ENCODE results near the gene RAD18. TPM values are rescaled to one million over a fixed set of nuclear protein-coding genes. Genes with fewer than 3 reads are reported as not detected.

RAD18 gene
- total RNA-seq, 4 donors from 2014 or later = 3.5 to 11.7 (median 10.7) TPM

DNA sequence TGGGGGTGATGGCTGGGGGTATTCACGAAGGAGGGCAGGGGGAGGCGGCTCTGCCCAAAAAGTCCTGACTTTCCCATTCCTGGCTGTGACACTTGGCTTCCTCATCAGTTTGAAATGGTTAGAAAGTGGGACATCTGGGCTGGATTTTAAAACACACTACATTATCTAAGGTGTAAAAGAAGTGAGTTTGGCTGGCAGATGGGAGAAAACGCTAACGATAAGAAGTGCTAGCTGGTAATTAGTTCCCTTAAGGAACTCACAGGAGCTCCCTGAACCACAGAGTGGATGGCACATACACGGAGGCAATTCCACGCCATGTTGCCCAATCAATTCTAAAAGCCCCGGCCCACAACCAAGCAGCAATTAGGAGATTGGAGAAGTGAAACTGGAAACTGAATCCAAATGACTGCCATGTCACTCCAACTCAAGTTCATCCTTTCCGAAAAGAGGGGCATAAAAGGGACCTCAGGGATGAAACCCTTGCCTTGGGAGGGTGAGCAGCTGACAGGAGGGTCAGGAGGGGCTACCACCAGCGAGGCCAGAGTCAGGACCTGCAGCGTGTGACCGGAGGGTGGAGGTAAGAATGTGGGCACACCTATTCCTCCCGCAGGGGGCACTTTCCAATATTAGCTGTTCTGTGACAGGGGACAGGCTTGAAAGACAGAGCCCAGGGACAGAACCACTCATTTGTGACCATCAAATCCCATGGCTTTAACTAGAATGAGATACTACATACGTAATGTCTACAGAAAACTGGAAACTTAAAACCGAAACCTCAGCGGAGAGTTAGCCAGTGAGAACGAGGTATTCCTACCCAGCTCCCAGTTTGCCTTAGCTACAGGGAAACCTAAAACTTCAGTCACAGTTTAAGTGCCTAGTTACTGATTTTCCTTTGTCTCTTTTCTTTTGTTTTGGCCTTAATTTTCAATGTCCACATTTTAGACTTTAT lies 98.6 kb downstream of the RAD18 start:
- no peaks in the 10 kb centered on the region for H3K27me3 ChIP-seq
- peaks cover 0 to 4% (median 0%) of the 10 kb centered on the region in 4 donors for H3K9me3 ChIP-seq
- DNase-seq (ENCODE audit: low spot score in 2 of 2) = no peak
- TF ChIP-seq EP300 (IDR thresholded peaks at IDR 0.05) = no peak
- TF ChIP-seq, protein P1, sequence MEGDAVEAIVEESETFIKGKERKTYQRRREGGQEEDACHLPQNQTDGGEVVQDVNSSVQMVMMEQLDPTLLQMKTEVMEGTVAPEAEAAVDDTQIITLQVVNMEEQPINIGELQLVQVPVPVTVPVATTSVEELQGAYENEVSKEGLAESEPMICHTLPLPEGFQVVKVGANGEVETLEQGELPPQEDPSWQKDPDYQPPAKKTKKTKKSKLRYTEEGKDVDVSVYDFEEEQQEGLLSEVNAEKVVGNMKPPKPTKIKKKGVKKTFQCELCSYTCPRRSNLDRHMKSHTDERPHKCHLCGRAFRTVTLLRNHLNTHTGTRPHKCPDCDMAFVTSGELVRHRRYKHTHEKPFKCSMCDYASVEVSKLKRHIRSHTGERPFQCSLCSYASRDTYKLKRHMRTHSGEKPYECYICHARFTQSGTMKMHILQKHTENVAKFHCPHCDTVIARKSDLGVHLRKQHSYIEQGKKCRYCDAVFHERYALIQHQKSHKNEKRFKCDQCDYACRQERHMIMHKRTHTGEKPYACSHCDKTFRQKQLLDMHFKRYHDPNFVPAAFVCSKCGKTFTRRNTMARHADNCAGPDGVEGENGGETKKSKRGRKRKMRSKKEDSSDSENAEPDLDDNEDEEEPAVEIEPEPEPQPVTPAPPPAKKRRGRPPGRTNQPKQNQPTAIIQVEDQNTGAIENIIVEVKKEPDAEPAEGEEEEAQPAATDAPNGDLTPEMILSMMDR (IDR thresholded peaks at IDR 0.05) = no peak
- no peak for TF ChIP-seq POLR2A (IDR thresholded peaks at IDR 0.05)
- H3K27ac ChIP-seq = no peak overlapping the region
- no peak overlapping the region for H3K4me3 ChIP-seq
- H3K4me1 ChIP-seq = no peaks in the 10 kb centered on the region
- 78 to 83% methylated on average over 16 of the region's 16 CpGs for WGBS, 2 donors
- no peaks in the 10 kb centered on the region for H3K36me3 ChIP-seq

- Histone ChIP-seq H3K4me3 (no peak overlapping the region), H3K36me3 (no peaks in the 10 kb centered on the region), H3K9me3 (peaks cover 0 to 4% (median 0%) of the 10 kb centered on the region in 4 donors), H3K27me3 (no peaks in the 10 kb centered on the region), H3K27ac (no peak overlapping the region), H3K4me1 (no peaks in the 10 kb centered on the region)
- TF ChIP-seq, protein P1 (IDR thresholded peaks at IDR 0.05) = no peak
- TF ChIP-seq EP300 (IDR thresholded peaks at IDR 0.05) (no peak), POLR2A (IDR thresholded peaks at IDR 0.05) (no peak)
- DNase-seq (ENCODE audit: low spot score in 2 of 2) = no peak
- WGBS, 2 donors = 87 to 95% methylated on average over 4 of the region's 4 CpGs
Measured at GRCh38 chr3:8863891-8864290, 99.4 kb downstream of the RAD18 start.

DNA sequence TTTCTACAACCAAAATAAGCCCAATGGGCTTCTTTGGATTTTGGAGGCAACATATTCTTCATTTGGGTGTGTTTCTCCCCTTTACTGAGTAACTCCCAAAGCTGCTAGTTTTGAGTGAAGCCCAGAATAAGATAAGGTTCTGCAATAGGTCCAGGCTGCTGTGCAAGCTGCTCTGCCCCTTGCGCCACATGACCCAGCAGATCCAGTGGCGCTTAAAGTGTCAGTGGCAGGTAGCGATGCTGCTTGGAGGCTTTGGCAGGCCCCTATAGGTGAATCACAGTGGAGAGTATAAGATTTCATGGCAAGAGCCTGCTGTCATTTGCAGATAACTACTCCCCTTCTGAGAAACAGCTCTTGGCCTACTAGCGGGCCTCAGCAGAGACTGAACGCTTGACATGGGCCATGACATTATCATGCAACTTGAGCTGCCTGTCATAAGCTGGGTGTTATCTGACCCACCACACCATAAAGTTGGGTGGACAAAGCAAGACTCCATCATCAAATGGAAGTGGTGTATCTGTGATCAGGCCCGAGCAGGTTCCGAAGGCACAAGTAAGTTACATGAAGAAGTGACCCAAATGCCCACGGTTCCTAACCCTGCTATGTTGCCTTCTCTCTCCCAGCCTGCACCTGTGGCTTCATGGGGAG lies 105.4 kb downstream of the RAD18 start:
- Histone ChIP-seq H3K9me3 (no peaks in the 10 kb centered on the region), H3K36me3 (no peaks in the 10 kb centered on the region), H3K27ac (no peak overlapping the region), H3K27me3 (no peaks in the 10 kb centered on the region), H3K4me3 (no peak overlapping the region), H3K4me1 (no peaks in the 10 kb centered on the region)
- 90 to 97% methylated on average over 2 to 8 of the region's 8 CpGs for WGBS, 2 donors
- TF ChIP-seq EP300 (IDR thresholded peaks at IDR 0.05) = no peak
- TF ChIP-seq POLR2A (IDR thresholded peaks at IDR 0.05) = no peak
- DNase-seq (ENCODE audit: low spot score in 2 of 2) = no peak

DNA sequence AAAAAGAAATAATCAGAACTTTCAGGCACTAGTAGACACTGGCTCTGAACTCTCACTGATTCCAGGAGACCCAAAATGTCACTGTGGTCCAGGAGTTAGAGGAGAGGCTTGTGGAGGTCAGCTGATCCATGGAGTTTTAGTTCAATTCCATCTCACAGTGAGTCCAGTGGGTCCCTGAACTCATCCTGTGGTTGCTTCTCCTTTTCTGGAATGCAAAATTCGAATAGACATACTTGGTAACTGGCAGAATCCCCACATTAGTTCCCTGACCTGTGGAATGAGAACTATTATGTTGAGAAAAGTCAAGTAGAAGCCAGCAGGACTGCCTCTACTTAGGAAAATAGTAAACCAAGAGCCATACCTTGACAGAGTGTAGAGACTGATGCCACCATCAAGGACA lies 106.6 kb downstream of the RAD18 start:
- Histone ChIP-seq H3K9me3 (no peaks in the 10 kb centered on the region), H3K27me3 (no peaks in the 10 kb centered on the region), H3K27ac (no peak overlapping the region), H3K36me3 (no peaks in the 10 kb centered on the region), H3K4me1 (no peaks in the 10 kb centered on the region), H3K4me3 (no peak overlapping the region)
- TF ChIP-seq POLR2A (IDR thresholded peaks at IDR 0.05) (no peak), EP300 (IDR thresholded peaks at IDR 0.05) (no peak)
- 70 to 87% methylated on average over 1 of the region's 1 CpG for WGBS, 2 donors
- DNase-seq (ENCODE audit: low spot score in 2 of 2) = no peak

- Histone ChIP-seq H3K4me3 (no peak overlapping the region), H3K4me1 (no peaks in the 10 kb centered on the region), H3K27me3 (no peaks in the 10 kb centered on the region), H3K27ac (no peak overlapping the region), H3K9me3 (no peaks in the 10 kb centered on the region), H3K36me3 (no peaks in the 10 kb centered on the region)
- WGBS, 2 donors = 88 to 96% methylated on average over 10 of the region's 10 CpGs
- TF ChIP-seq, protein P1 (IDR thresholded peaks at IDR 0.05) = no peak
- TF ChIP-seq POLR2A (IDR thresholded peaks at IDR 0.05) (no peak), EP300 (IDR thresholded peaks at IDR 0.05) (no peak)
- DNase-seq (ENCODE audit: low spot score in 2 of 2) = no peak
Measured at GRCh38 chr3:8856071-8856470, 107.2 kb downstream of the RAD18 start.

GRCh38 chr3:8854656-8855055 lies 108.6 kb downstream of the RAD18 start:
- 84 to 88% methylated on average over 4 of the region's 4 CpGs for WGBS, 2 donors
- Histone ChIP-seq H3K27me3 (no peaks in the 10 kb centered on the region), H3K27ac (no peak overlapping the region), H3K36me3 (no peaks in the 10 kb centered on the region), H3K4me1 (no peaks in the 10 kb centered on the region), H3K4me3 (no peak overlapping the region), H3K9me3 (no peaks in the 10 kb centered on the region)
- DNase-seq (ENCODE audit: low spot score in 2 of 2) = no peak
- TF ChIP-seq EP300 (IDR thresholded peaks at IDR 0.05) (no peak), POLR2A (IDR thresholded peaks at IDR 0.05) (no peak)
- TF ChIP-seq, protein P1 (IDR thresholded peaks at IDR 0.05) = no peak
